SW480 (cell line): ENCODE results near the gene LGALS14.

Experiments used
- DNase-seq: peaks from one replicate; pipeline ENCODE4 v3.0.0-alpha.2; 2016; ENCODE audit warnings: low spot score

The LGALS14 gene

DNA sequence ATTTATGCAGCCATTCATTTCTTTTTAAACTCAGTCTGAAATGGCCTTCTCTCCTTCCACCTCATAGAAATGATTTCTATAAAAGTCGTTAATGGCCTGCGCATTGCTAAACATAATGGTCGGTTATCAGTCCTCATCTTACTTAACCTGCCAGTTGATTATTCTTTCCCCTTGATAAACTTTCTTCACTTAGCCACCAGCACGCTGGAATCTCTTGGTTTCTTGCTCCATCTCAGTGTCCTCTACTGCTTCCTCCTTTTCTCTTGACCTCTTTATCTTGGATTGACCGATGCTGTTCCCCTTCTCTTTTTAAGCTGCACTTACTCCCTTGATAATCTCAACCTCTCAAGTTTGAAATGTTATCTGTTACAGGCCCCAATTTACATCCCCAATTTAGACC lies 45.7 kb downstream of the LGALS14 start:
- DNase-seq: no peak

DNA sequence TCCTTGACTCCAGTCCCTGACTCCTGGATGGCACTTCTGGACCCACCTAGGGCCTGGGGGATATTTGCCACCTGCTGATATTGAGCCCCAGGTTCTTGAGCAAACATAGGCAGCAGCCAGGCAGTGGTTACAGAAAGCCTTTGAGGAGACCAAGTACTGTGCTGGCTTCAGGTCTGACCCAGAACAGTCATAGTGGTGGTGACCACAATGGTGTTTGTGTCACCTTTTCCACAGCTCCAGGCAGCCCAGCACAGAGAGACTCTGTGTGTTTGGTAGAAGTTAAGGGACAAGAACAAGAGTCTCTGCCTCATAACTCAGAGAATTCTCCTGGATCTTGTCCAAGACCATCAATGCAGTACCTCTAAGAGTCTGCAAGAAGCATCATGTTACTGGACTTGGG lies 48.1 kb downstream of the LGALS14 start:
- no peak for DNase-seq

DNA sequence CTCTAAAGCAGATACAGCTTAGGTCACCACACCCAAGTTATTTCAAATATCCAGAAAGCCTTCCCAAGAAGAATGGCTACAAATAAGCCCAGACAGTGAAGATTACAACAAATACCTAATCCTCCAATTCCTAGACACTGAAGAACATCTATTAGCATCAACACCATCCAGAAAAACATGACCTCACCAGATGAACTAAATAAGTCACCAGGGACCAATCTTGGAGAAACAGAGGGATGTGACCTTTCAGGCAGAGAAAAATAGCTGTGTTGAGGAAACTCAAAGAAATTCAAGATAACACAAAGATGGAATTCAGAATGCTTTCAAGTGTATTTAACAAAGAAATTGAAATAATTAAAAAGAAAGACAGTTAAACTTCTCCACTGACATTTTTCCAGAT lies 48.5 kb downstream of the LGALS14 start:
- DNase-seq: no peak

DNA sequence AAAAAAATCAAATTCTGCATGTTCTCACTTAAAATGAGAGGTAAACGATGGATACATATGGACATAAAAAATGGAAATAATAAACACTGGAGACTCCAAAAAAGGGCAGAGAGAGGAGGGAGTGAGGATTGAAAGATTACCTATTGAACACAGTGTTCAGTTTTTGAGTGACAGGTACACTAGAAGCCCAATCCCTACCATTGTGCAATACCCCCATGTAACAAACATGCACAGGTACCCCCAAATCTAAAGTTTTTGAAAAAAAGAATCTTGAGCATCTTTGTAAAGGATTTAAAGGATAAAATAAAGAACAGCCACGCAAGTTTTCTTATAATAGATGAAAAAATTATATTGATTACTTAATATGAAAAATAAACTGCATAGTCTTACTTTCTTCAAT lies 50.3 kb downstream of the LGALS14 start:
- no peak for DNase-seq

DNA sequence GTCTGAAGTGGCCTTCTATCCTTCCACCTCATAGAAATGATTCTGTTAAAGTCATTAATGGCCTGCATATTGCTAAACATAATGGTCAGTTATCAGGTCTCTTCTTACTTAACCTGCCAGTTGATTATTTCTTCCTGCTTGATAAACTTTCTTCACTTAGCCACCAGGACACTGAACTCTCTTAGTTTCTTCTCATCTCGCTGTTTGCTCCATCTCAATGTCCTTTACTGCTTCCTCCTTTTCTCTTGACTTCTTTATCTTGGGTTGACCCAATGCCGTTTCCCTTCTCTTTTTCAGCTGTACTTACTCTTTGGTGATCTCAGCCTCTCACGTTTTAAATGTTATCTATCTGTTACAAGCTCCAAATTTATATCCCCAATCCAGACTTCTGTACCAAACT lies 50.7 kb downstream of the LGALS14 start:
- DNase-seq: no peak
